Keratinocyte (primary cell): Measurements from ENCODE around the gene ERBB2. TPM values are rescaled to one million over a fixed set of nuclear protein-coding genes. Genes with fewer than 3 reads are reported as not detected.

Experiments
- DNase-seq: peaks from one replicate; pipeline ENCODE4 v3.0.0-alpha.2; 2011; ENCODE audit warnings: low read depth, missing footprints, low spot score
- FAIRE-seq: peaks from 2 replicates; lab custom pipeline; 2011; peaks lifted over from hg19 to GRCh38; lab: Jason Lieb, UNC
- H2AFZ ChIP-seq: 2 replicates; pipeline ENCODE4 v1.6.0; 2012; ENCODE audit warnings: low read length, control low read depth, inconsistent platforms; ENCODE audit not compliant: control insufficient read depth
- H3K27ac ChIP-seq: 2 replicates; pipeline ENCODE4 v1.5.1; 2011; ENCODE audit warnings: low read length; ENCODE audit not compliant: control insufficient read depth, insufficient read depth
- H3K27me3 ChIP-seq: 3 replicates; pipeline ENCODE4 v1.6.0; 2011; ENCODE audit warnings: low read length; ENCODE audit not compliant: control insufficient read depth, insufficient read depth; ENCODE audit errors: extremely low read depth
- H3K36me3 ChIP-seq, 2 experiments: 2 replicates in 1 of 2; 3 replicates in 1 of 2; pipeline ENCODE4 v1.5.1; 2011; ENCODE audit warnings: low read length in 2 of 2, mild to moderate bottlenecking in 1 of 2; ENCODE audit not compliant: control insufficient read depth in 2 of 2, insufficient read depth in 2 of 2; ENCODE audit errors: extremely low read depth in 1 of 2
- H3K4me1 ChIP-seq: 3 replicates; pipeline ENCODE4 v1.5.1; 2011; ENCODE audit warnings: low read length; ENCODE audit not compliant: control insufficient read depth, insufficient read depth; ENCODE audit errors: extremely low read depth
- H3K4me2 ChIP-seq: 3 replicates; pipeline ENCODE4 v1.6.0; 2011; ENCODE audit warnings: low read depth, low read length; ENCODE audit not compliant: control insufficient read depth, insufficient read depth; ENCODE audit errors: extremely low read depth
- H3K4me3 ChIP-seq, 3 experiments: fragments of 200-600 bp in 1 of 3; sonication (generic) in 1 of 3; 2 replicates in 2 of 3; 3 replicates in 1 of 3; pipeline ENCODE4 v1.5.1; 2011 to 2016; ENCODE audit warnings: low read length in 3 of 3, mild to moderate bottlenecking in 3 of 3, control low read depth in 2 of 3, inconsistent platforms in 1 of 3, low read depth in 1 of 3, mixed read lengths in 1 of 3, mixed run types in 1 of 3, moderate library complexity in 1 of 3; ENCODE audit not compliant: control insufficient read depth in 2 of 3, insufficient read depth in 2 of 3; ENCODE audit errors: extremely low read depth in 1 of 3
- H3K79me2 ChIP-seq: 2 replicates; pipeline ENCODE4 v1.6.0; 2012; ENCODE audit warnings: low read length; ENCODE audit not compliant: control insufficient read depth, insufficient read depth
- H3K9ac ChIP-seq: 3 replicates; pipeline ENCODE4 v1.6.0; 2011; ENCODE audit warnings: low read length; ENCODE audit not compliant: control insufficient read depth, insufficient read depth; ENCODE audit errors: extremely low read depth
- H3K9me1 ChIP-seq: 3 replicates; pipeline ENCODE4 v1.6.0; 2011; ENCODE audit warnings: low read length; ENCODE audit not compliant: control insufficient read depth, insufficient read depth; ENCODE audit errors: extremely low read depth
- H3K9me3 ChIP-seq: 2 replicates; pipeline ENCODE4 v1.5.1; 2012; ENCODE audit warnings: low read depth, low read length; ENCODE audit not compliant: control insufficient read depth
- H4K20me1 ChIP-seq: 3 replicates; pipeline ENCODE4 v1.6.0; 2011; ENCODE audit warnings: low read length; ENCODE audit not compliant: control insufficient read depth, insufficient read depth; ENCODE audit errors: extremely low read depth
- CTCF ChIP-seq, 3 experiments: IDR thresholded peaks in 1 of 3; conservative IDR thresholded peaks in 1 of 3; optimal IDR thresholded peaks in 1 of 3; 2 replicates in 2 of 3; 3 replicates in 1 of 3; pipeline versions ENCODE3 to v1.5.1; 2011; ENCODE audit warnings: low read length in 3 of 3, mild to moderate bottlenecking in 3 of 3, moderate library complexity in 2 of 3, control low read depth in 1 of 3, inconsistent platforms in 1 of 3; ENCODE audit not compliant: insufficient read depth in 2 of 3; ENCODE audit errors: extremely low read depth in 1 of 3
- EZH2 ChIP-seq: IDR thresholded peaks from one replicate; pipeline ENCODE4 v1.6.1; 2012; ENCODE audit warnings: inconsistent platforms, mild to moderate bottlenecking, low read length, moderate library complexity
- dilution Hi-C: fragments of 300-500 bp; cut with MboI; formaldehyde crosslinking; loops from one replicate; pipeline ENCODE4 v1.7.0; 2020; ENCODE audit warnings: low sequenced_read_pairs; ENCODE audit not compliant: extremely low pct_ligation_motif_present
- polyA plus RNA-seq, 5 experiments: library from polyadenylated mRNA; depleted of rRNA in 3 of 5; stranded (reverse) in 3 of 5; stranded (forward) in 1 of 5; unstranded in 1 of 5; fragments of >200 nt; gene quantifications; 1 replicate in 1 of 5; 2 replicates in 3 of 5; 3 replicates in 1 of 5; pipeline versions ENCODE4 v1.2.1 to v1.2.3, GENCODE V29; 2011 to 2012; ENCODE audit warnings: missing spikeins in 2 of 5, low read depth in 1 of 5, low replicate concordance in 1 of 5

ERBB2 gene
- polyA plus RNA-seq, 1 donor (not counting 4 experiments of a cell fraction or from before 2014, with no cell fraction given), result 21.4 TPM

DNA sequence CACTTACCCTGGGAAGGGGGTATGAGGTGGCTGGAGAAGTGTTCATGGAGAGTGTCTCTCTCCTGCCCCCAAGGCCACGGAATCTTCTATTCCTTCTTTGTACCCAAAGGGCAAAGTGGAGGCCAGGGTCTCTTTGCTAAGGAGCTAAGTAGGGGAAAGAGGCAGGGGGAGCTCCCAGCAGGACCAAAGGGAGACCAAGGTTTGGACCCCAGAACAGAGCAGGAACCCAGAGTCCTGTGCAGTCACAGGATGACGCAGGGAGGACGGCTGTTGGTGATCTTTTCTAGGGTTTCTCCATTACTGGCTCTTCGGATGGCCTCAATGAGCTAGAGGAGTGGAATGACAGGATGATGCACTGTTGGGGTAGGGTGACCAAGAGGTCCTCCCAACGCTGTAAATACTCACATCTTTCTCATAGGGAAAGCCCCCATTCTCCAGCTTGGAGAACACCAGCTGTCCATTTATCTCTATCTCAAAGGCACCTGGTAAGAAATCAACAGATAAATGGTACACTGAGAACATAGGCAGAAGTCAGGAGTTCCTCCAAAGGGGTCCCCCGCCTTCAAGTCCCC lies 29.5 kb downstream of the ERBB2 start:
- peaks cover 15 to 22% of the 10 kb centered on the region in 2 experiments for H3K36me3 ChIP-seq
- H3K27ac ChIP-seq, result no peak overlapping the region
- no peaks in the 10 kb centered on the region for H3K9me3 ChIP-seq
- peaks cover 2% of the 10 kb centered on the region for H3K9me1 ChIP-seq
- H3K4me1 ChIP-seq, result peaks cover 8% of the 10 kb centered on the region
- H3K27me3 ChIP-seq, result no peaks in the 10 kb centered on the region
- no peak for FAIRE-seq
- peaks cover 4% of the 10 kb centered on the region for H3K79me2 ChIP-seq
- DNase-seq, result no peak
- peak overlapping the region; percentile 99 for H3K4me2 ChIP-seq
- no peak overlapping the region for H2AFZ ChIP-seq
- no peaks in the 10 kb centered on the region for H4K20me1 ChIP-seq
- dilution Hi-C loops, result no loop called here
- no peak for TF ChIP-seq CTCF (optimal IDR thresholded peaks at IDR 0.05 in 1 of 3, IDR thresholded peaks at IDR 0.05 in 1 of 3, conservative IDR thresholded peaks at IDR 0.05 in 1 of 3; ENCODE audit: extremely low read depth in 1 of 3, insufficient read depth in 2 of 3, low read length in 3 of 3)
- TF ChIP-seq EZH2, result no peak
- H3K4me3 ChIP-seq, result peak overlapping the region; percentile 67 to 88 (median 85)
- H3K9ac ChIP-seq, result peak overlapping the region; percentile 87

DNA sequence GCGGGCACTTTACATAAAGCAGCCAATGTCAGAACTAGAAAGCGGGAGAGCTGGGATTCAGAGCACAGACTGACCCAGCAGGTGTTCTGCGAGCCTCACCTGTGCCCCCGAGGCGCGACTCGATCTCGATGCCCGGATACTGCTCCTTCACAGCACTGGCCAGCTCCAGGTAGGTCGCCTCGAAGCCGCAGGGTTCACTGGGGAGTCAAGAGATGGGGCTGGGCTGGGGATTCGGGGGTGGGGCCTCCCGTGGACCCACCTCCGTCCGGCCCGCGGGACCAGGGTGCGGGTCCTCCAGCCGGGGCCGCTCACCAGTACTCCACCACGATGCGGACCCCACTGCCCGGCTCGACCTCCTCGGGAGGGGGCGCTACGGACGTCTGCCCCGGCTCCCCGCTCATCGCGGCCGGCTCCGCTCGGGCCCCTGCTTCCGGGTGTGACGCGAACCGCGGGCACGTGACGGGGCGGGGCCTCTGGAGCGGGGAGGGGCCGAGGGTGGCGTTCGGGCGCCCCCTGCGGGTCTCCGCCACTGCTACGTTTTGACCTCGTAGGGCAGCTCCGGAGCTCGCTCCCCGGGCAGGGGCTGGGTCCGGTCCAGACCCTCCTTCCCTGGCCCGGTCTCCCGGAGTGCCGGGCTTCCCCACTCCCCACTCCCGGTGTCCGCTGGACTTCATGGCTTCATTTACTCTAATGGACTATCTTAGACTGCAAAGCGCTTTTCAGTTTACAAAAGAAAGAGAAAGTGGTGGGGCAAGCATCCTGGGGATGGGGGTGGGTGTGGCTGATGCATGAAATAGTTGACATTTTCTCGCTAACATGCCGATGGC lies 30.4 kb downstream of the ERBB2 start, which contains the start of gene MIEN1:
TSS of gene MIEN1 (minus strand) at position 438 of the 827 bp plus-strand sequence. CDS start at position 401, 37 bp downstream.
- no peak for TF ChIP-seq EZH2
- peak; percentile 58 to 94 (median 80) for TF ChIP-seq CTCF (optimal IDR thresholded peaks at IDR 0.05 in 1 of 3, IDR thresholded peaks at IDR 0.05 in 1 of 3, conservative IDR thresholded peaks at IDR 0.05 in 1 of 3; ENCODE audit: extremely low read depth in 1 of 3, insufficient read depth in 2 of 3, low read length in 3 of 3)
- H4K20me1 ChIP-seq, result no peaks in the 10 kb centered on the region
- H3K27me3 ChIP-seq, result no peaks in the 10 kb centered on the region
- DNase-seq, result no peak
- peaks cover 8% of the 10 kb centered on the region for H3K4me1 ChIP-seq
- H3K9me3 ChIP-seq, result no peaks in the 10 kb centered on the region
- peak within 1 kb of the TSS; percentile 67 to 88 (median 85) for H3K4me3 ChIP-seq
- no peak for FAIRE-seq
- dilution Hi-C loops, result no loop called here
- H3K27ac ChIP-seq, result peak within 1 kb of the TSS; percentile 77
- H3K36me3 ChIP-seq, result peaks cover 15 to 17% of the 10 kb centered on the region in 2 experiments
- H3K9me1 ChIP-seq, result peaks cover 2% of the 10 kb centered on the region
- peak within 1 kb of the TSS; percentile 99 for H3K4me2 ChIP-seq
- H3K9ac ChIP-seq, result peak within 1 kb of the TSS; percentile 87
- peaks cover 4% of the 10 kb centered on the region for H3K79me2 ChIP-seq
- H2AFZ ChIP-seq, result peak within 1 kb of the TSS; percentile 78
